OCI-LY1 (cell line): ENCODE measurements around the gene CREB5.

Source experiments
- EZH2 ChIP-seq: fragments of 200-600 bp; sonication (generic), shearing (Covaris generic); IDR thresholded peaks from 2 replicates; pipeline ENCODE4 v1.8.0; 2017; ENCODE audit warnings: borderline replicate concordance, mixed run types, mild to moderate bottlenecking, antibody characterized with exemption, low read length, moderate library complexity, mixed read lengths
- TF ChIP-seq, protein P1 (sequence below): fragments of 200-600 bp; sonication (generic), shearing (Covaris generic); IDR thresholded peaks from 2 replicates; pipeline ENCODE4 v1.5.1; 2017; ENCODE audit warnings: mild to moderate bottlenecking, antibody characterized with exemption, low read length, moderate library complexity, mixed read lengths

- TF ChIP-seq EZH2 = no peak
- TF ChIP-seq, protein P1, sequence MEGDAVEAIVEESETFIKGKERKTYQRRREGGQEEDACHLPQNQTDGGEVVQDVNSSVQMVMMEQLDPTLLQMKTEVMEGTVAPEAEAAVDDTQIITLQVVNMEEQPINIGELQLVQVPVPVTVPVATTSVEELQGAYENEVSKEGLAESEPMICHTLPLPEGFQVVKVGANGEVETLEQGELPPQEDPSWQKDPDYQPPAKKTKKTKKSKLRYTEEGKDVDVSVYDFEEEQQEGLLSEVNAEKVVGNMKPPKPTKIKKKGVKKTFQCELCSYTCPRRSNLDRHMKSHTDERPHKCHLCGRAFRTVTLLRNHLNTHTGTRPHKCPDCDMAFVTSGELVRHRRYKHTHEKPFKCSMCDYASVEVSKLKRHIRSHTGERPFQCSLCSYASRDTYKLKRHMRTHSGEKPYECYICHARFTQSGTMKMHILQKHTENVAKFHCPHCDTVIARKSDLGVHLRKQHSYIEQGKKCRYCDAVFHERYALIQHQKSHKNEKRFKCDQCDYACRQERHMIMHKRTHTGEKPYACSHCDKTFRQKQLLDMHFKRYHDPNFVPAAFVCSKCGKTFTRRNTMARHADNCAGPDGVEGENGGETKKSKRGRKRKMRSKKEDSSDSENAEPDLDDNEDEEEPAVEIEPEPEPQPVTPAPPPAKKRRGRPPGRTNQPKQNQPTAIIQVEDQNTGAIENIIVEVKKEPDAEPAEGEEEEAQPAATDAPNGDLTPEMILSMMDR = no peak
Measured at GRCh38 chr7:28871077-28871476, 458.8 kb downstream of the CREB5 start.
